Neural progenitor cell (in vitro differentiated cells): ENCODE measurements around the gene GPR85. TPM values are rescaled to one million over a fixed set of nuclear protein-coding genes. Genes with fewer than 3 reads are reported as not detected.

Source experiments
- DNase-seq: peaks from one replicate; pipeline ENCODE4 v3.0.0-alpha.2; 2016; ENCODE audit warnings: low spot score
- H2AFZ ChIP-seq: fragments of 200-600 bp; sonication (generic); replicated peaks from 2 replicates; pipeline ENCODE4 v1.6.1; 2016; ENCODE audit warnings: antibody characterized with exemption
- H3F3A ChIP-seq: fragments of 200-600 bp; sonication (generic); 2 replicates; pipeline ENCODE4 v1.6.1; 2016; ENCODE audit warnings: antibody characterized with exemption, low read depth
- H3K27ac ChIP-seq: fragments of 200-600 bp; sonication (generic); 2 replicates; pipeline ENCODE4 v1.5.1; 2016; ENCODE audit warnings: mild to moderate bottlenecking
- H3K27me3 ChIP-seq: fragments of 200-600 bp; sonication (generic); 2 replicates; pipeline ENCODE4 v1.6.1; 2016; ENCODE audit warnings: mild to moderate bottlenecking, moderate library complexity
- H3K36me3 ChIP-seq: fragments of 200-600 bp; sonication (generic); 2 replicates; pipeline ENCODE4 v1.5.1; 2016
- H3K4me1 ChIP-seq: fragments of 200-600 bp; sonication (generic); 2 replicates; pipeline ENCODE4 v1.6.1; 2016; ENCODE audit warnings: mixed run types
- H3K4me2 ChIP-seq: fragments of 200-600 bp; sonication (generic); 2 replicates; pipeline ENCODE4 v1.6.1; 2016
- H3K4me3 ChIP-seq: fragments of 200-600 bp; sonication (generic); 2 replicates; pipeline ENCODE4 v1.5.1; 2016
- H3K79me2 ChIP-seq: fragments of 200-600 bp; sonication (generic); 2 replicates; pipeline ENCODE4 v1.6.1; 2016; ENCODE audit warnings: low read depth
- H3K9ac ChIP-seq: fragments of 200-600 bp; sonication (generic); 2 replicates; pipeline ENCODE4 v1.6.1; 2016
- H3K9me3 ChIP-seq: fragments of 200-600 bp; sonication (generic); 2 replicates; pipeline ENCODE4 v1.5.1; 2016; ENCODE audit warnings: low read depth
- H4K20me1 ChIP-seq: fragments of 200-600 bp; sonication (generic); 2 replicates; pipeline ENCODE4 v1.6.1; 2016; ENCODE audit warnings: low read depth
- H3K27ac Mint-ChIP-seq: 3 replicates; pipeline ENCODE4 v1.8.0; 2021; ENCODE audit warnings: mixed read lengths
- H3K27me3 Mint-ChIP-seq: 2 replicates; pipeline ENCODE4 v1.8.0; 2022; ENCODE audit warnings: low read depth, mild to moderate bottlenecking, inconsistent platforms, moderate library complexity, mixed read lengths; ENCODE audit not compliant: insufficient read depth
- H3K36me3 Mint-ChIP-seq: 3 replicates; pipeline ENCODE4 v1.8.0; 2021; ENCODE audit warnings: mixed read lengths
- H3K4me1 Mint-ChIP-seq: 3 replicates; pipeline ENCODE4 v1.8.0; 2021; ENCODE audit warnings: mixed read lengths
- H3K4me3 Mint-ChIP-seq: 3 replicates; pipeline ENCODE4 v1.8.0; 2021; ENCODE audit warnings: mild to moderate bottlenecking, moderate library complexity, mixed read lengths
- H3K9me3 Mint-ChIP-seq: 3 replicates; pipeline ENCODE4 v1.8.0; 2020; ENCODE audit warnings: mixed read lengths
- CTCF ChIP-seq: fragments of 200-600 bp; sonication (generic); IDR thresholded peaks from 2 replicates; pipeline ENCODE4 v1.5.1; 2017; ENCODE audit warnings: antibody characterized with exemption, mild to moderate bottlenecking
- EZH2 ChIP-seq: fragments of 200-600 bp; sonication (generic); IDR thresholded peaks from 2 replicates; pipeline ENCODE4 v1.6.1; 2017; ENCODE audit warnings: antibody characterized with exemption, mild to moderate bottlenecking, moderate library complexity
- EZH2phosphoT487 ChIP-seq: fragments of 200-600 bp; sonication (generic); IDR thresholded peaks from 2 replicates; pipeline ENCODE4 v1.6.1; 2017; ENCODE audit warnings: antibody characterized with exemption
- total RNA-seq: library from RNA; depleted of rRNA; stranded (reverse); fragments of >200 nt; gene quantifications from 2 replicates; pipeline ENCODE4 v1.2.3, GENCODE V29; 2015; ENCODE audit warnings: low replicate concordance

GPR85 gene
- total RNA-seq, 1 donor from 2014 or later: 3.0 TPM

GRCh38 chr7:113109718-113110117 lies 23.1 kb upstream of the GPR85 start:
- H3K36me3 Mint-ChIP-seq: peaks cover 4% of the 10 kb centered on the region
- H3K4me3 Mint-ChIP-seq: no peak overlapping the region

GRCh38 chr7:113100121-113100603 lies 13.5 kb upstream of the GPR85 start:
- no peaks in the 10 kb centered on the region for H4K20me1 ChIP-seq
- H2AFZ ChIP-seq: no peak overlapping the region
- DNase-seq: no peak
- H3K9ac ChIP-seq: no peak overlapping the region
- Mint-ChIP-seq H3K4me1 (no peaks in the 10 kb centered on the region), H3K4me3 (no peak overlapping the region), H3K27ac (no peak overlapping the region), H3K27me3 (peaks cover 2% of the 10 kb centered on the region), H3K36me3 (no peaks in the 10 kb centered on the region), H3K9me3 (no peaks in the 10 kb centered on the region)
- H3K4me1 ChIP-seq: no peaks in the 10 kb centered on the region
- H3K36me3 ChIP-seq: no peaks in the 10 kb centered on the region
- H3K4me2 ChIP-seq: no peak overlapping the region
- TF ChIP-seq EZH2: no peak
- H3K79me2 ChIP-seq: no peaks in the 10 kb centered on the region
- H3K27ac ChIP-seq: no peak overlapping the region
- peaks cover 19% of the 10 kb centered on the region for H3K27me3 ChIP-seq
- no peak overlapping the region for H3K4me3 ChIP-seq
- no peaks in the 10 kb centered on the region for H3K9me3 ChIP-seq
- no peaks in the 10 kb centered on the region for H3F3A ChIP-seq

More at GRCh38 chr7:113109718-113110117, 23.1 kb upstream of the GPR85 start:
- Mint-ChIP-seq H3K4me1 (no peaks in the 10 kb centered on the region), H3K27ac (no peak overlapping the region), H3K9me3 (no peaks in the 10 kb centered on the region), H3K27me3 (no peaks in the 10 kb centered on the region)
- no peaks in the 10 kb centered on the region for H3K4me1 ChIP-seq
- no peaks in the 10 kb centered on the region for H3K27me3 ChIP-seq
- no peak overlapping the region for H3K9ac ChIP-seq
- H3K79me2 ChIP-seq: no peaks in the 10 kb centered on the region
- no peak for TF ChIP-seq CTCF
- no peak for TF ChIP-seq EZH2
- no peak for TF ChIP-seq EZH2phosphoT487
- no peaks in the 10 kb centered on the region for H4K20me1 ChIP-seq
- H3K4me3 ChIP-seq: no peak overlapping the region
- H3K36me3 ChIP-seq: no peaks in the 10 kb centered on the region
- H3K9me3 ChIP-seq: no peaks in the 10 kb centered on the region
- no peak overlapping the region for H3K4me2 ChIP-seq
- DNase-seq: no peak
- H3F3A ChIP-seq: no peaks in the 10 kb centered on the region
- H3K27ac ChIP-seq: no peak overlapping the region
- H2AFZ ChIP-seq: no peak overlapping the region

- H3K79me2 ChIP-seq: no peaks in the 10 kb centered on the region
- Mint-ChIP-seq H3K36me3 (no peaks in the 10 kb centered on the region), H3K27me3 (peaks cover 2% of the 10 kb centered on the region), H3K4me1 (no peaks in the 10 kb centered on the region), H3K9me3 (no peaks in the 10 kb centered on the region), H3K4me3 (no peak overlapping the region), H3K27ac (no peak overlapping the region)
- TF ChIP-seq EZH2 (no peak), EZH2phosphoT487 (no peak), CTCF (no peak)
- no peaks in the 10 kb centered on the region for H3F3A ChIP-seq
- H4K20me1 ChIP-seq: no peaks in the 10 kb centered on the region
- no peaks in the 10 kb centered on the region for H3K4me1 ChIP-seq
- H3K9me3 ChIP-seq: no peaks in the 10 kb centered on the region
- no peak for DNase-seq
- H3K36me3 ChIP-seq: no peaks in the 10 kb centered on the region
- H3K4me3 ChIP-seq: no peak overlapping the region
- no peak overlapping the region for H3K4me2 ChIP-seq
- no peak overlapping the region for H2AFZ ChIP-seq
- H3K27me3 ChIP-seq: peaks cover 27% of the 10 kb centered on the region
- no peak overlapping the region for H3K27ac ChIP-seq
- no peak overlapping the region for H3K9ac ChIP-seq
Measured at GRCh38 chr7:113099284-113099919, 12.8 kb upstream of the GPR85 start.

GRCh38 chr7:113094517-113095249 lies 8.1 kb upstream of the GPR85 start:
- Mint-ChIP-seq H3K27me3 (no peaks in the 10 kb centered on the region), H3K4me3 (no peak overlapping the region), H3K4me1 (peaks cover 3% of the 10 kb centered on the region), H3K9me3 (no peaks in the 10 kb centered on the region), H3K27ac (no peak overlapping the region), H3K36me3 (no peaks in the 10 kb centered on the region)
- Histone ChIP-seq H2AFZ (no peak overlapping the region), H3K27ac (no peak overlapping the region), H3K27me3 (peaks cover 51% of the 10 kb centered on the region), H3K4me3 (no peak overlapping the region), H3F3A (no peaks in the 10 kb centered on the region), H3K79me2 (no peaks in the 10 kb centered on the region), H3K36me3 (no peaks in the 10 kb centered on the region), H3K9ac (no peak overlapping the region), H3K4me2 (no peak overlapping the region), H3K9me3 (no peaks in the 10 kb centered on the region), H3K4me1 (no peaks in the 10 kb centered on the region), H4K20me1 (no peaks in the 10 kb centered on the region)
- no peak for TF ChIP-seq CTCF
- no peak for TF ChIP-seq EZH2
- no peak for TF ChIP-seq EZH2phosphoT487
- no peak for DNase-seq
